GM23338 (cell line): ENCODE measurements around the gene FADD. TPM values are rescaled to one million over a fixed set of nuclear protein-coding genes. Genes with fewer than 3 reads are reported as not detected.

Experiments used
- ATAC-seq: fragments of 200-7000 bp; cut with Tn5 transposase; 3 replicates; pipeline ENCODE4 v1.9.1; 2020
- DNase-seq: peaks from one replicate; pipeline ENCODE4 v3.0.0-alpha.2; 2015; ENCODE audit warnings: low spot score
- H2AFZ ChIP-seq: fragments of 200-600 bp; sonication (generic); 2 replicates; pipeline ENCODE4 v1.8.0; 2016; ENCODE audit warnings: antibody characterized with exemption, mild to moderate bottlenecking, moderate library complexity
- H3F3A ChIP-seq: fragments of 200-600 bp; sonication (generic); replicated peaks from 2 replicates; pipeline ENCODE4 v1.8.0; 2017; ENCODE audit warnings: antibody characterized with exemption, mixed run types, low read depth
- H3K27ac ChIP-seq: fragments of 200-600 bp; sonication (generic); 2 replicates; pipeline ENCODE4 v1.6.1; 2016; ENCODE audit warnings: low read depth
- H3K27me3 ChIP-seq: fragments of 200-600 bp; sonication (generic); 2 replicates; pipeline ENCODE4 v1.8.0; 2016; ENCODE audit warnings: mild to moderate bottlenecking, mixed run types, moderate library complexity; ENCODE audit not compliant: insufficient read depth
- H3K36me3 ChIP-seq: fragments of 200-600 bp; sonication (generic); 2 replicates; pipeline ENCODE4 v1.8.0; 2016; ENCODE audit warnings: mild to moderate bottlenecking; ENCODE audit not compliant: insufficient read depth
- H3K4me1 ChIP-seq: fragments of 200-600 bp; sonication (generic); 2 replicates; pipeline ENCODE4 v1.8.0; 2016; ENCODE audit warnings: mild to moderate bottlenecking, moderate library complexity; ENCODE audit not compliant: insufficient read depth
- H3K4me2 ChIP-seq: fragments of 200-600 bp; sonication (generic); 2 replicates; pipeline ENCODE4 v1.7.1; 2017; ENCODE audit warnings: mixed run types
- H3K4me3 ChIP-seq: fragments of 200-600 bp; sonication (generic); 2 replicates; pipeline ENCODE4 v1.6.1; 2016; ENCODE audit warnings: mixed run types
- H3K79me2 ChIP-seq: fragments of 200-600 bp; sonication (generic); replicated peaks from 2 replicates; pipeline ENCODE4 v1.8.0; 2017; ENCODE audit warnings: mild to moderate bottlenecking; ENCODE audit not compliant: insufficient read depth
- H3K9me2 ChIP-seq: fragments of 200-600 bp; sonication (generic); 2 replicates; pipeline ENCODE4 v1.8.0; 2017; ENCODE audit not compliant: insufficient read depth
- H4K20me1 ChIP-seq: fragments of 200-600 bp; sonication (generic); replicated peaks from 2 replicates; pipeline ENCODE4 v1.8.0; 2017; ENCODE audit warnings: mild to moderate bottlenecking; ENCODE audit not compliant: insufficient read depth
- H3K27ac Mint-ChIP-seq: 2 replicates; pipeline ENCODE4 v1.8.0; 2020; ENCODE audit warnings: inconsistent platforms, mild to moderate bottlenecking, moderate library complexity, mixed read lengths
- H3K27me3 Mint-ChIP-seq: 3 replicates; pipeline ENCODE4 v1.8.0; 2022; ENCODE audit warnings: low read depth, mild to moderate bottlenecking, moderate library complexity, mixed read lengths, inconsistent platforms; ENCODE audit not compliant: insufficient read depth, poor library complexity
- H3K36me3 Mint-ChIP-seq: 3 replicates; pipeline ENCODE4 v1.8.0; 2021; ENCODE audit warnings: low read depth, mild to moderate bottlenecking, inconsistent platforms, moderate library complexity, mixed read lengths
- H3K4me1 Mint-ChIP-seq: 3 replicates; pipeline ENCODE4 v1.8.0; 2020; ENCODE audit warnings: mild to moderate bottlenecking, inconsistent platforms, mixed read lengths
- H3K4me3 Mint-ChIP-seq: 3 replicates; pipeline ENCODE4 v1.8.0; 2021; ENCODE audit warnings: moderate library complexity, mild to moderate bottlenecking, inconsistent platforms, mixed read lengths
- H3K9me3 Mint-ChIP-seq: 3 replicates; pipeline ENCODE4 v1.8.0; 2020; ENCODE audit warnings: moderate library complexity, mild to moderate bottlenecking, inconsistent platforms, mixed read lengths
- CREB1 ChIP-seq: fragments of 250-450 bp; sonication (Bioruptor Pico); IDR thresholded peaks from 2 replicates; pipeline ENCODE4 v1.5.0; 2020; ENCODE audit warnings: low read depth, mild to moderate bottlenecking, moderate library complexity
- CTCF ChIP-seq, 2 experiments: fragments of 200-600 bp in 1 of 2; sonication (generic) in 1 of 2; conservative IDR thresholded peaks; 2 replicates each; pipeline versions ENCODE4 v1.5.1 to v1.6.1; 2016 to 2017; ENCODE audit warnings: antibody characterized with exemption in 2 of 2, low read depth in 2 of 2, mild to moderate bottlenecking in 2 of 2, moderate library complexity in 1 of 2
- ETS1 ChIP-seq: IDR thresholded peaks from 2 replicates; pipeline ENCODE4 v1.6.1; 2016; ENCODE audit warnings: antibody characterized with exemption
- EZH2 ChIP-seq: fragments of 200-600 bp; sonication (generic); IDR thresholded peaks from one replicate; pipeline ENCODE4 v1.8.0; 2017; ENCODE audit warnings: antibody characterized with exemption, mild to moderate bottlenecking, low read depth; ENCODE audit not compliant: unreplicated experiment
- JUNB ChIP-seq: IDR thresholded peaks from one replicate; pipeline ENCODE4 v1.6.1; 2016; ENCODE audit warnings: antibody characterized with exemption; ENCODE audit not compliant: unreplicated experiment
- NANOG ChIP-seq: IDR thresholded peaks from 2 replicates; pipeline ENCODE4 v1.6.1; 2016; ENCODE audit warnings: antibody characterized with exemption, borderline replicate concordance
- POLR2AphosphoS5 ChIP-seq: IDR thresholded peaks from 2 replicates; pipeline ENCODE4 v1.6.1; 2016; ENCODE audit warnings: antibody characterized with exemption, low read depth
- REST ChIP-seq: IDR thresholded peaks from one replicate; pipeline ENCODE4 v1.6.1; 2018; ENCODE audit warnings: antibody characterized with exemption; ENCODE audit not compliant: unreplicated experiment
- ZNF114 ChIP-seq: fragments of 250-450 bp; sonication (Bioruptor Pico); IDR thresholded peaks from 2 replicates; pipeline ENCODE4 v1.5.0; 2020; ENCODE audit warnings: mild to moderate bottlenecking, moderate library complexity
- ZNF331 ChIP-seq: fragments of 250-450 bp; sonication (Bioruptor Pico); IDR thresholded peaks from 2 replicates; pipeline ENCODE4 v1.5.0; 2020; ENCODE audit warnings: low read depth, mild to moderate bottlenecking, moderate library complexity
- ZNF462 ChIP-seq: fragments of 250-450 bp; sonication (Bioruptor Pico); IDR thresholded peaks from 2 replicates; pipeline ENCODE4 v1.5.0; 2020; ENCODE audit warnings: mild to moderate bottlenecking, moderate library complexity
- polyA plus RNA-seq: library from polyadenylated mRNA; unstranded; fragments of >200 nt; fragmentation: Nextera tagmentation; extraction: Ambion mirVana; gene quantifications from 2 replicates; pipeline ENCODE4 v1.2.1, GENCODE V29; 2016
- total RNA-seq: library from RNA; depleted of rRNA; stranded (reverse); fragments of >200 nt; shearing (Covaris generic); gene quantifications from 2 replicates; pipeline ENCODE4 v1.2.3, GENCODE V29; 2014

FADD gene
- total and polyA plus RNA-seq, 2 experiments from 2014 or later: 19.7 to 65.8 TPM

GRCh38 chr11:70180906-70181305 lies 22.2 kb upstream of the FADD start (continued):
- TF ChIP-seq NANOG (no peak), CREB1 (CRISPR knock-in tag) (no peak), CTCF (conservative IDR thresholded peaks at IDR 0.05; ENCODE audit: low read depth in 2 of 2) (no peak), EZH2 (no peak), ZNF114 (CRISPR knock-in tag) (no peak), POLR2AphosphoS5 (no peak), ZNF331 (CRISPR knock-in tag) (no peak)

- no peaks in the 10 kb centered on the region for H3K4me1 ChIP-seq
- peaks cover 13% of the 10 kb centered on the region for H3K27me3 Mint-ChIP-seq
- H3K9me3 Mint-ChIP-seq: no peaks in the 10 kb centered on the region
- H3K9me2 ChIP-seq: no peaks in the 10 kb centered on the region
- no peaks in the 10 kb centered on the region for H4K20me1 ChIP-seq
- H3K4me2 ChIP-seq: no peak overlapping the region
- H3K4me3 Mint-ChIP-seq: no peak overlapping the region
- H3K27me3 ChIP-seq: no peaks in the 10 kb centered on the region
- no peak overlapping the region for H3K27ac Mint-ChIP-seq
- H2AFZ ChIP-seq: no peak overlapping the region
- no peaks in the 10 kb centered on the region for H3K36me3 Mint-ChIP-seq
- H3F3A ChIP-seq: no peaks in the 10 kb centered on the region
- H3K36me3 ChIP-seq: no peaks in the 10 kb centered on the region
- no peak overlapping the region for H3K27ac ChIP-seq
- H3K4me3 ChIP-seq: no peak overlapping the region
- ATAC-seq: no peak
- H3K79me2 ChIP-seq: no peaks in the 10 kb centered on the region
- H3K4me1 Mint-ChIP-seq: no peaks in the 10 kb centered on the region
- DNase-seq: no peak
- TF ChIP-seq JUNB (no peak), ETS1 (no peak), CTCF (conservative IDR thresholded peaks at IDR 0.05; ENCODE audit: low read depth in 2 of 2) (no peak), EZH2 (no peak), REST (no peak), POLR2AphosphoS5 (no peak), ZNF462 (no peak)
Measured at GRCh38 chr11:70182266-70182665, 20.8 kb upstream of the FADD start.
